Endothelial cell of umbilical vein (primary cell): ENCODE data around the gene MIA2. TPM values are rescaled to one million over a fixed set of nuclear protein-coding genes. Genes with fewer than 3 reads are reported as not detected.
A peak's percentile ranks its signal among the peaks of the same experiment; 100 is the strongest.

ENCODE experiments used
- Bru-seq: library from RNA; stranded (reverse); fragments of 400-500 nt; gene quantifications from one replicate; lab custom pipeline; 2021; lab: Mats Ljungman, UMichigan
- BruChase-seq, 2 experiments: library from RNA; stranded (reverse); fragments of 400-500 nt; gene quantifications; one replicate each; lab custom pipeline; 2021; lab: Mats Ljungman, UMichigan
- BruUV-seq: library from RNA; stranded (reverse); fragments of 400-500 nt; replicated peaks from 2 replicates; lab custom pipeline; 2021; lab: Mats Ljungman, UMichigan
- CTCF ChIA-PET: fragments of 300-600, 350-600 bp; sonication (Branson Sonifier 250); formaldehyde crosslinking; loops from one replicate; lab custom pipeline; 2021; ENCODE audit warnings: antibody characterized with exemption, inconsistent platforms; lab: Charles Lee
- POLR2A ChIA-PET: fragments of 300-600, 350-600 bp; sonication (Branson Sonifier 250); formaldehyde crosslinking; loops from one replicate; lab custom pipeline; 2021; ENCODE audit warnings: antibody characterized with exemption, inconsistent platforms; lab: Charles Lee
- DNase-seq: peaks from one replicate; pipeline ENCODE4 v3.0.0-alpha.2; 2011; ENCODE audit warnings: low read depth, low spot score
- FAIRE-seq: peaks from 2 replicates; lab custom pipeline; 2011; peaks lifted over from hg19 to GRCh38; lab: Jason Lieb, UNC
- H2AFZ ChIP-seq: 2 replicates; pipeline ENCODE4 v1.6.0; 2012; ENCODE audit warnings: low read depth, low read length, control low read depth, inconsistent platforms
- H3K27ac ChIP-seq: 2 replicates; pipeline ENCODE4 v1.5.1; 2011; ENCODE audit warnings: low read depth, mild to moderate bottlenecking, control low read depth, low read length, moderate library complexity; ENCODE audit not compliant: insufficient read depth
- H3K27me3 ChIP-seq, 2 experiments: 2 replicates each; pipeline versions ENCODE4 v1.6.0 to v1.6.1; 2011; ENCODE audit warnings: low read length in 2 of 2, mixed read lengths in 1 of 2; ENCODE audit not compliant: control insufficient read depth in 2 of 2, insufficient read depth in 2 of 2
- H3K36me3 ChIP-seq, 2 experiments: 2 replicates in 1 of 2; 3 replicates in 1 of 2; pipeline ENCODE4 v1.5.1; 2011; ENCODE audit warnings: low read length in 2 of 2, mild to moderate bottlenecking in 1 of 2, moderate library complexity in 1 of 2; ENCODE audit not compliant: control insufficient read depth in 2 of 2, insufficient read depth in 2 of 2; ENCODE audit errors: extremely low read depth in 1 of 2
- H3K4me1 ChIP-seq: 3 replicates; pipeline ENCODE4 v1.5.1; 2011; ENCODE audit warnings: mild to moderate bottlenecking, low read length; ENCODE audit not compliant: control insufficient read depth, insufficient read depth; ENCODE audit errors: extremely low read depth
- H3K4me2 ChIP-seq: 2 replicates; pipeline ENCODE4 v1.6.1; 2011; ENCODE audit warnings: low read length, control low read depth, mixed read lengths; ENCODE audit not compliant: insufficient read depth
- H3K4me3 ChIP-seq, 3 experiments: fragments of 200-600 bp in 1 of 3; sonication (generic), shearing (Covaris generic) in 1 of 3; replicated peaks in 1 of 3; 2 replicates each; pipeline ENCODE4 v1.5.1; 2011 to 2016; ENCODE audit warnings: control low read depth in 3 of 3, low read length in 3 of 3, mild to moderate bottlenecking in 2 of 3, inconsistent platforms in 1 of 3, low read depth in 1 of 3, moderate library complexity in 1 of 3; ENCODE audit not compliant: insufficient read depth in 1 of 3
- H3K79me2 ChIP-seq: 2 replicates; pipeline ENCODE4 v1.6.0; 2012; ENCODE audit warnings: low read length, inconsistent platforms; ENCODE audit not compliant: control insufficient read depth, insufficient read depth
- H3K9ac ChIP-seq: replicated peaks from 2 replicates; pipeline ENCODE3; 2011; ENCODE audit warnings: low read length, control low read depth; ENCODE audit not compliant: insufficient read depth; ENCODE audit errors: extremely low read depth
- H3K9me1 ChIP-seq: replicated peaks from 3 replicates; pipeline ENCODE4 v1.6.0; 2011; ENCODE audit warnings: mild to moderate bottlenecking, low read length; ENCODE audit not compliant: control insufficient read depth, insufficient read depth; ENCODE audit errors: extremely low read depth
- H3K9me3 ChIP-seq: replicated peaks from 2 replicates; pipeline ENCODE4 v1.5.1; 2012; ENCODE audit warnings: low read length, inconsistent platforms; ENCODE audit not compliant: control insufficient read depth, insufficient read depth
- H4K20me1 ChIP-seq: replicated peaks from 2 replicates; pipeline ENCODE3; 2011; ENCODE audit warnings: mild to moderate bottlenecking, low read length; ENCODE audit not compliant: control insufficient read depth, insufficient read depth; ENCODE audit errors: extremely low read depth
- CTCF ChIP-seq, 2 donors: IDR thresholded peaks; 1 replicate in 1 of 2; 2 replicates in 1 of 2; pipeline ENCODE4 v1.5.1; 2011; ENCODE audit warnings: low read length in 2 of 2, mild to moderate bottlenecking in 2 of 2, moderate library complexity in 2 of 2, control low read depth in 1 of 2, inconsistent platforms in 1 of 2, low read depth in 1 of 2; ENCODE audit not compliant: insufficient read depth in 1 of 2; ENCODE audit errors: extremely low read depth in 1 of 2
- EZH2 ChIP-seq: IDR thresholded peaks from 2 replicates; pipeline ENCODE4 v1.6.1; 2012; ENCODE audit warnings: borderline replicate concordance, low read depth, mild to moderate bottlenecking, moderate library complexity, low read length, inconsistent platforms; ENCODE audit not compliant: severe bottlenecking
- FOS ChIP-seq: IDR thresholded peaks from 2 replicates; pipeline ENCODE4 v1.6.1; 2011; ENCODE audit warnings: mild to moderate bottlenecking, low read length, moderate library complexity, borderline replicate concordance; ENCODE audit not compliant: insufficient read depth
- GATA2 ChIP-seq: IDR thresholded peaks from 2 replicates; pipeline ENCODE4 v1.7.0; 2011; ENCODE audit warnings: low read depth, mild to moderate bottlenecking, moderate library complexity, mixed read lengths, low read length; ENCODE audit not compliant: insufficient read length, insufficient read depth
- JUN ChIP-seq: IDR thresholded peaks from 2 replicates; pipeline ENCODE4 v1.6.1; 2011; ENCODE audit warnings: borderline replicate concordance, low read depth; ENCODE audit not compliant: insufficient read length, insufficient read depth
- MYC ChIP-seq: IDR thresholded peaks from one replicate; pipeline ENCODE4 v1.6.1; 2011; ENCODE audit warnings: mild to moderate bottlenecking, low read depth, low read length
- POLR2A ChIP-seq: IDR thresholded peaks from 2 replicates; pipeline ENCODE4 v1.6.1; 2012; ENCODE audit warnings: low read depth, mild to moderate bottlenecking, control low read depth, low read length
- POLR2AphosphoS5 ChIP-seq: IDR thresholded peaks from 2 replicates; pipeline ENCODE4 v1.6.1; 2012; ENCODE audit warnings: low read depth, mild to moderate bottlenecking, control low read depth, low read length, moderate library complexity; ENCODE audit not compliant: insufficient read depth
- dilution Hi-C: fragments of 300-500 bp; cut with MboI; formaldehyde crosslinking; loops from one replicate; pipeline ENCODE4 v1.15.0; 2019; ENCODE audit warnings: low sequenced_read_pairs; ENCODE audit not compliant: extremely low pct_ligation_motif_present
- intact Hi-C: fragments of 100-400 bp; cut with micrococcal nuclease; formaldehyde crosslinking; loops from one replicate; pipeline ENCODE4 v1.10.0; 2022
- long read RNA-seq: library from polyadenylated mRNA; stranded (forward); transcript quantifications from one replicate; pipeline ENCODE4 v2.0.0, GENCODE V29; 2021
- polyA minus RNA-seq, 3 experiments: library from RNA; depleted of rRNA, polyadenylated mRNA; stranded (reverse); fragments of >200 nt; gene quantifications; 1 replicate in 1 of 3; 2 replicates in 2 of 3; pipeline ENCODE4 v1.2.3, GENCODE V29; 2011
- polyA plus RNA-seq, 4 experiments: library from polyadenylated mRNA; depleted of rRNA in 3 of 4; stranded (reverse) in 3 of 4; unstranded in 1 of 4; fragments of >200 nt; gene quantifications; 2 replicates each; pipeline versions ENCODE4 v1.2.1 to v1.2.3, GENCODE V29; 2011 to 2012; ENCODE audit warnings: missing spikeins in 1 of 4
- total RNA-seq: library from RNA; stranded (reverse); gene quantifications from 2 replicates; pipeline ENCODE4 v1.2.3, GENCODE V29; 2021
- TF ChIP-seq, protein P1 (sequence below): IDR thresholded peaks from 2 replicates; pipeline ENCODE4 v1.6.1; 2011; ENCODE audit not compliant: insufficient read depth, insufficient read length

Gene MIA2
- total RNA-seq (14.9 and 16.2 TPM in 2 replicates), polyA plus RNA-seq (9.4 and 10.4 TPM in 2 replicates), polyA minus RNA-seq (8.4 and 10.7 TPM in 2 replicates), Bru-seq, nascent RNA (percentile 72 among the genes with signal in this experiment), BruChase-seq, experiment 1, labeled RNA remaining after a 6-hour chase (percentile 66 among the genes with signal in this experiment), BruChase-seq, experiment 2, labeled RNA remaining after a 2-hour chase (percentile 68 among the genes with signal in this experiment)
- 9.8 and 10.5 TPM in 2 replicates for polyA plus RNA-seq (2011; cell fraction: cytosol; rRNA removed)
- polyA plus RNA-seq (2011; cell fraction: nucleus; rRNA removed): 22.2 and 22.6 TPM in 2 replicates
- polyA plus RNA-seq (2012): 11.4 and 12.4 TPM in 2 replicates
- polyA minus RNA-seq (2011; cell fraction: cytosol; rRNA and poly(A)+ RNA removed): 15.4 TPM
- 14.5 and 19.3 TPM in 2 replicates for polyA minus RNA-seq (2011; cell fraction: nucleus; rRNA and poly(A)+ RNA removed)
- long read RNA-seq, partial matches to known transcripts: 3 of 27 reads
- long read RNA-seq, other reads (novel, unspliced or antisense): 24 of 27 reads

GRCh38 chr14:39233680-39234326, at the start of gene MIA2:
Gene MIA2 (plus strand): TSS chr14:39233915. CDS start chr14:39234115, 200 bp downstream.
- TF ChIP-seq POLR2A (no peak), EZH2 (no peak), FOS (no peak), GATA2 (no peak), POLR2AphosphoS5 (no peak), CTCF (IDR thresholded peaks at IDR 0.05; ENCODE audit: extremely low read depth in 1 of 2, insufficient read depth in 1 of 2, low read depth in 1 of 2, low read length in 2 of 2) (no peak), MYC (no peak), JUN (no peak)
- TF ChIP-seq, protein P1, sequence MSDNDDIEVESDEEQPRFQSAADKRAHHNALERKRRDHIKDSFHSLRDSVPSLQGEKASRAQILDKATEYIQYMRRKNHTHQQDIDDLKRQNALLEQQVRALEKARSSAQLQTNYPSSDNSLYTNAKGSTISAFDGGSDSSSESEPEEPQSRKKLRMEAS: no peak
- no peak within 1 kb of the TSS for H3K9ac ChIP-seq
- DNase-seq: no peak
- H3K4me2 ChIP-seq: no peak within 1 kb of the TSS
- ChIA-PET POLR2A (no interaction called here), CTCF (interaction anchor here (2.0 kb wide), 1 partner anchor 193 kb away, joined by 6 read pairs; no protein-coding TSS in a partner anchor)
- intact Hi-C loops: no loop called here
- H3K36me3 ChIP-seq: no peaks in the 10 kb centered on the region
- FAIRE-seq: no peak
- H3K4me3 ChIP-seq: no peak within 1 kb of the TSS
- no peaks in the 10 kb centered on the region for H3K4me1 ChIP-seq
- no peaks in the 10 kb centered on the region for H3K27me3 ChIP-seq
- BruUV-seq: no TSS peak
- dilution Hi-C loops: no loop called here
- peak within 1 kb of the TSS; percentile 27 for H2AFZ ChIP-seq
- no peaks in the 10 kb centered on the region for H3K79me2 ChIP-seq
- no peaks in the 10 kb centered on the region for H4K20me1 ChIP-seq
- H3K27ac ChIP-seq: no peak within 1 kb of the TSS
- H3K9me3 ChIP-seq: no peaks in the 10 kb centered on the region
- no peaks in the 10 kb centered on the region for H3K9me1 ChIP-seq
